Spleen (tissue), 3 donors: ENCODE measurements around the gene ERBIN.

Source experiments
- POLR2A ChIP-seq, 3 donors: fragments of 450-650 bp; IDR thresholded peaks; one replicate each; pipeline ENCODE4 v1.5.1; 2017; ENCODE audit warnings: antibody characterized with exemption in 3 of 3, mild to moderate bottlenecking in 1 of 3
- POLR2AphosphoS5 ChIP-seq, 3 donors: sonication (generic); formaldehyde crosslinking; IDR thresholded peaks; one replicate each; pipeline ENCODE4 v1.5.1; 2017; ENCODE audit warnings: antibody characterized with exemption in 3 of 3

DNA sequence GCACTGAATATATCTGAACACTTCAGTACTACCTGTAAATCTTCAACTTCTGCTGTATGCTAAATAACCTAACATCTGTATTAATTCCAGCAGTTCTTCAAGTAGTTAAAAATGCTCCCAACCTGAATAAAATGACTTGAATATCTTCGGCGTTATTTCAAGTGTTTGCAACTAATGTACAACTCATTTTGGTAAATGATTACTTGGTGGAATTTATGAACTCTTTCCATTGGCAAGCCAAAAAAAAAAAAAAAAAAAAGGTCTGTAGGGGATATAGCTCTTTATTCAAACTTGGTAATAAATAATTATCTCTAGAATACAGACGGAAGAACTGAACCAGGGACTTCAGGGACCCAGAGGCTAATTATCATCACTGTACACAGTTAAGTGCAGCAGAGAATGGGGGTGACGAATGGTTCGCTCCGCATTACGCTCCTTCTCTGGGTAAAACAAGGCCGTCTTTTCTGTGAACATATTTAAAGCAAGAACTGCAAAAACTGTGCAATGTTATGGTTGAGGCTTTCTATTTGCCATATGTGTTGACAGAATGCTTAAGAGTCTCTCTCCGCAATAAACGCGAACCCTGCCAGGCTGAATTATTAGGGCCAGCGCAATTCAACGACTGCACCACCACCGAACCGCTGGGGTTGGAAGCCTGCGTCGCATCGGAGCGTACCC lies 1.9 kb upstream of the ERBIN start:
- TF ChIP-seq POLR2A (IDR thresholded peaks at IDR 0.05) (no peak), POLR2AphosphoS5 (IDR thresholded peaks at IDR 0.05) (no peak)
